H1 (cell line): Measurements from ENCODE around the gene APOC4. TPM values are rescaled to one million over a fixed set of nuclear protein-coding genes. Genes with fewer than 3 reads are reported as not detected.
A peak's percentile ranks its signal among the peaks of the same experiment; 100 is the strongest.
"Not testable (repeated sequence)": the region's sequence is repeated elsewhere in the genome, so short reads cannot be mapped to it uniquely, and the experiment has no call there.

Experiments used
- CTCF ChIA-PET: fragments of 300-600 bp; sonication (Branson Sonifier 250); formaldehyde crosslinking; loops from one replicate; lab custom pipeline; 2021; ENCODE audit not compliant: partially characterized antibody; lab: Charles Lee
- POLR2A ChIA-PET: fragments of 300-600 bp; sonication (Branson Sonifier 250); formaldehyde crosslinking; loops from one replicate; lab custom pipeline; 2021; ENCODE audit warnings: inconsistent platforms; ENCODE audit not compliant: partially characterized antibody; lab: Charles Lee
- DNase-seq, 2 experiments: peaks; one replicate each; pipeline versions ENCODE4 v3.0.0 to v3.0.0-alpha.2; 2010 to 2022; ENCODE audit warnings: low spot score in 2 of 2, low read depth in 1 of 2, mixed read lengths in 1 of 2
- FAIRE-seq: peaks from 2 replicates; lab custom pipeline; 2011; peaks lifted over from hg19 to GRCh38; lab: Jason Lieb, UNC
- H2AFZ ChIP-seq: 2 replicates; pipeline ENCODE4 v1.8.1; 2012; ENCODE audit warnings: low read length, inconsistent platforms
- H2AK5ac ChIP-seq: 2 replicates; pipeline ENCODE4 v1.6.1; 2013; ENCODE audit warnings: low read depth, low read length
- H2BK120ac ChIP-seq: replicated peaks from 2 replicates; pipeline ENCODE3; 2013; ENCODE audit warnings: low read depth, low read length, inconsistent platforms
- H2BK12ac ChIP-seq: 2 replicates; pipeline ENCODE4 v1.6.1; 2013; ENCODE audit warnings: low read depth, low read length
- H2BK15ac ChIP-seq: 2 replicates; pipeline ENCODE4 v1.6.1; 2013; ENCODE audit warnings: low read length
- H2BK20ac ChIP-seq: 2 replicates; pipeline ENCODE4 v1.6.1; 2013; ENCODE audit warnings: low read length
- H2BK5ac ChIP-seq: 2 replicates; pipeline ENCODE4 v1.6.1; 2013; ENCODE audit warnings: low read depth, low read length
- H3K14ac ChIP-seq: 2 replicates; pipeline ENCODE4 v1.6.1; 2013; ENCODE audit warnings: inconsistent platforms; ENCODE audit not compliant: insufficient read length
- H3K18ac ChIP-seq: 2 replicates; pipeline ENCODE4 v1.6.1; 2013; ENCODE audit warnings: low read length; ENCODE audit errors: extremely low read depth
- H3K23ac ChIP-seq: 2 replicates; pipeline ENCODE4 v1.6.1; 2013; ENCODE audit warnings: inconsistent platforms; ENCODE audit not compliant: insufficient read length
- H3K23me2 ChIP-seq: 2 replicates; pipeline ENCODE4 v1.6.1; 2013; ENCODE audit warnings: low read depth, low read length
- H3K27ac ChIP-seq: 2 replicates; pipeline ENCODE4 v1.6.1; 2011; ENCODE audit warnings: low read depth, low read length, inconsistent platforms
- H3K27me3 ChIP-seq, 4 experiments: replicated peaks in 1 of 4; 1 replicate in 1 of 4; 2 replicates in 3 of 4; pipeline versions ENCODE4 v1.6.1 to v1.8.1; 2011 to 2013; ENCODE audit warnings: low read length in 3 of 4, mild to moderate bottlenecking in 3 of 4, inconsistent platforms in 2 of 4, mixed read lengths in 2 of 4, moderate library complexity in 1 of 4; ENCODE audit not compliant: control insufficient read depth in 3 of 4, insufficient read depth in 3 of 4; ENCODE audit errors: extremely low read depth in 1 of 4
- H3K36me3 ChIP-seq, 4 experiments: 2 replicates each; pipeline versions ENCODE4 v1.6.1 to v1.8.1; 2011 to 2013; ENCODE audit warnings: mild to moderate bottlenecking in 4 of 4, low read length in 3 of 4, moderate library complexity in 2 of 4, control low read depth in 1 of 4, inconsistent platforms in 1 of 4; ENCODE audit not compliant: insufficient read depth in 4 of 4, control insufficient read depth in 2 of 4
- H3K4ac ChIP-seq: replicated peaks from 2 replicates; pipeline ENCODE3; 2013; ENCODE audit warnings: low read length, low read depth, mixed read lengths, inconsistent platforms; ENCODE audit not compliant: insufficient read length
- H3K4me1 ChIP-seq, 4 experiments: replicated peaks in 1 of 4; 1 replicate in 1 of 4; 2 replicates in 3 of 4; pipeline versions ENCODE4 v1.6.1 to v1.8.1; 2011 to 2013; ENCODE audit warnings: low read length in 3 of 4, inconsistent platforms in 2 of 4, mixed read lengths in 1 of 4; ENCODE audit not compliant: insufficient read depth in 4 of 4, control insufficient read depth in 3 of 4
- H3K4me2 ChIP-seq, 2 experiments: 2 replicates each; pipeline versions ENCODE4 v1.6.1 to v1.8.1; 2011 to 2013; ENCODE audit warnings: low read depth in 2 of 2, low read length in 2 of 2, control low read depth in 1 of 2, inconsistent platforms in 1 of 2, mild to moderate bottlenecking in 1 of 2; ENCODE audit not compliant: insufficient read depth in 1 of 2
- H3K4me3 ChIP-seq, 4 experiments: fragments of 200-600, 300-600 bp in 1 of 4; sonication (generic), shearing (Covaris generic), sonication (Bioruptor Twin) in 1 of 4; 2 replicates each; pipeline versions ENCODE4 v1.5.1 to v1.8.1; 2011 to 2016; ENCODE audit warnings: low read length in 4 of 4, low read depth in 3 of 4, control low read depth in 2 of 4, inconsistent platforms in 2 of 4, mild to moderate bottlenecking in 2 of 4, mixed read lengths in 1 of 4, moderate library complexity in 1 of 4; ENCODE audit not compliant: insufficient read depth in 2 of 4; ENCODE audit errors: extremely low read depth in 1 of 4
- H3K56ac ChIP-seq: replicated peaks from 2 replicates; pipeline ENCODE3; 2013; ENCODE audit warnings: low read depth, mild to moderate bottlenecking, mixed read lengths, low read length, inconsistent platforms; ENCODE audit not compliant: insufficient read length
- H3K79me1 ChIP-seq: 2 replicates; pipeline ENCODE4 v1.6.1; 2013; ENCODE audit warnings: low read depth, low read length, control low read depth
- H3K79me2 ChIP-seq, 2 experiments: 2 replicates each; pipeline versions ENCODE4 v1.6.1 to v1.8.1; 2012 to 2013; ENCODE audit warnings: low read length in 2 of 2, mild to moderate bottlenecking in 2 of 2, inconsistent platforms in 1 of 2; ENCODE audit not compliant: insufficient read depth in 2 of 2, control insufficient read depth in 1 of 2
- H3K9ac ChIP-seq, 4 experiments: replicated peaks in 1 of 4; 1 replicate in 1 of 4; 2 replicates in 3 of 4; pipeline versions ENCODE4 v1.6.1 to v1.8.1; 2011 to 2013; ENCODE audit warnings: low read depth in 3 of 4, low read length in 3 of 4, control low read depth in 2 of 4, mild to moderate bottlenecking in 2 of 4, moderate library complexity in 2 of 4, inconsistent platforms in 1 of 4; ENCODE audit errors: extremely low read depth in 1 of 4
- H3K9me3 ChIP-seq, 2 experiments: 2 replicates each; pipeline versions ENCODE4 v1.6.1 to v1.8.1; 2012 to 2013; ENCODE audit warnings: mild to moderate bottlenecking in 2 of 2, moderate library complexity in 2 of 2, control low read depth in 1 of 2, inconsistent platforms in 1 of 2, low read depth in 1 of 2, low read length in 1 of 2, mixed read lengths in 1 of 2; ENCODE audit not compliant: insufficient read depth in 2 of 2
- H4K20me1 ChIP-seq, 2 experiments: replicated peaks in 1 of 2; 2 replicates each; pipeline versions ENCODE3 to v1.8.1; 2011 to 2013; ENCODE audit warnings: inconsistent platforms in 2 of 2, low read length in 2 of 2, mild to moderate bottlenecking in 1 of 2; ENCODE audit not compliant: insufficient read depth in 2 of 2, control insufficient read depth in 1 of 2
- H4K5ac ChIP-seq: 2 replicates; pipeline ENCODE4 v1.6.1; 2013; ENCODE audit warnings: low read length, low read depth, mixed read lengths, inconsistent platforms; ENCODE audit not compliant: insufficient read length
- H4K8ac ChIP-seq: 2 replicates; pipeline ENCODE4 v1.8.0; 2013; ENCODE audit warnings: mild to moderate bottlenecking, moderate library complexity, low read length, inconsistent platforms; ENCODE audit not compliant: insufficient read depth; ENCODE audit errors: extremely low read depth
- H4K91ac ChIP-seq: replicated peaks from 2 replicates; pipeline ENCODE3; 2013; ENCODE audit warnings: low read length, mixed read lengths, inconsistent platforms; ENCODE audit not compliant: insufficient read length
- POLR2A ChIP-seq, 2 experiments: IDR thresholded peaks; 1 replicate in 1 of 2; 2 replicates in 1 of 2; pipeline ENCODE4 v1.6.1; 2011; ENCODE audit warnings: low read depth in 2 of 2, low read length in 2 of 2, mild to moderate bottlenecking in 2 of 2; ENCODE audit errors: control extremely low read depth in 1 of 2
- WGBS, 2 experiments: shearing (Covaris generic) in 1 of 2; methylation state at CpG; one replicate each; pipeline versions ENCODE4 v1.1.6 to v1.1.7; 2013 to 2015; ENCODE audit warnings: low lambda C conversion rate in 2 of 2, mixed read lengths in 2 of 2, inconsistent platforms in 1 of 2, low coverage in 1 of 2, missing lambda C conversion rate in 1 of 2; ENCODE audit not compliant: insufficient replicate concordance in 2 of 2, insufficient coverage in 1 of 2, insufficient read length in 1 of 2; ENCODE audit errors: extremely low coverage in 1 of 2, missing lambda C conversion rate in 1 of 2; 5-methylcytosine and 5-hydroxymethylcytosine counted together
- polyA plus RNA-seq, 7 experiments: library from polyadenylated mRNA; depleted of rRNA in 3 of 7; stranded (reverse) in 5 of 7; unstranded in 2 of 7; fragments of >200 nt in 5 of 7; fragments of 200-250 nt in 2 of 7; gene quantifications; 1 replicate in 5 of 7; 2 replicates in 1 of 7; 4 replicates in 1 of 7; pipeline versions ENCODE4 v1.2.1 to v1.2.3, GENCODE V29; 2011 to 2013; ENCODE audit warnings: missing spikeins in 2 of 7, mixed read lengths in 2 of 7
- total RNA-seq: library from RNA; stranded (reverse); fragmentation: NEBNext Ultra II Directional; extraction: Animal tissue kit (Norgen Biotek cat#: 25700); gene quantifications from 2 replicates; pipeline ENCODE4 v1.2.1, GENCODE V29; 2021

APOC4 gene
- total and polyA plus RNA-seq, 2 of the 8 experiments (the other 6 are each of a cell fraction or from before 2014, with no cell fraction given), result not detected

DNA sequence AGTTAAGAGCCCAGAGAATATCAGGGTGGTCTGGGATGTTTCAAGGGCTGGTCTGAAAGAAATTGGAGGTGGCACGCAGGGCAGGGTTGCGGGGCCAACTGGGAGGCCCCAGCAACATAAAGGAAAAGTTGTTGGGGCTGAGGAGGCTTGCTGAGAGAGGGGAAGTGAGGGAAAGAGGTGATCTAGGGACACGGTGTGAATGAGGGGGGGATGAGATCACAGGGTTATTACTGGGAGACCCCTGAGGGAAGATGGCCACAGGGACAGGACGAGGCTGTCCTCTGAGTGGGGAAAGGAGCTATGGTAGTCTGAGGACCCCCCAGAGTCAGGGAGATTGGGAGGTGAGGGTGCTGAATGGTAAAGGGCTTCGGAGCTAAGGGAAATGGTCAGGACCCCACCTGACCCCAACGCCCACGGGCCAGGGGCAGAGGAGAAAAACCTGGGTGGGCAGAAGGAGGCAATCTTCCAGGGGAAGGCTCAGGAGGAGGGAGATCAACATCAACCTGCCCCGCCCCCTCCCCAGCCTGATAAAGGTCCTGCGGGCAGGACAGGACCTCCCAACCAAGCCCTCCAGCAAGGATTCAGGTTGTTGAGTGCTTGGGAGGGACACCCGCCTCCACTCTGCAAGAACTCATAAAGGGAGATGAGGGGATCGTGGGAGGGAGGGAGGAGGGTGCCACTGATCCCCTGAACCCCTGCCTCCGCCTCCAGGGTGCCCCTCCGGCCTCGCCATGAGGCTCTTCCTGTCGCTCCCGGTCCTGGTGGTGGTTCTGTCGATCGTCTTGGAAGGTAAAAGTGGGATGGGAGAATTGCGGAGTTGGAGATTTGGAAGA lies 15.6 kb upstream of the APOC4 start:
- H4K91ac ChIP-seq, result peak overlapping the region; percentile 91
- peak overlapping the region; percentile 91 for H4K8ac ChIP-seq
- peak overlapping the region in 2 of 4 experiments; percentile 10 to 45; a peak in 3 of 8 replicates for H3K4me3 ChIP-seq
- H3K14ac ChIP-seq, H3K79me2 ChIP-seq, H3K27me3 ChIP-seq, H3K9ac ChIP-seq, H3K18ac ChIP-seq, H4K20me1 ChIP-seq, H3K23me2 ChIP-seq, H3K9me3 ChIP-seq, H3K23ac ChIP-seq, H2AFZ ChIP-seq, H2AK5ac ChIP-seq, H2BK20ac ChIP-seq, H3K27ac ChIP-seq, FAIRE-seq, H3K4me1 ChIP-seq, H2BK5ac ChIP-seq, DNase-seq, H3K36me3 ChIP-seq, H2BK120ac ChIP-seq, H3K56ac ChIP-seq, H4K5ac ChIP-seq, H3K79me1 ChIP-seq: not testable (repeated sequence)
- peak in 1 of 2 experiments; percentile 37; a peak in 1 of 3 replicates for TF ChIP-seq POLR2A (IDR thresholded peaks at IDR 0.05; ENCODE audit: control extremely low read depth in 1 of 2, low read depth in 2 of 2, low read length in 2 of 2)
- 0 out of 2 replicates have a peak overlapping the region, but pooled peaks have one; percentile 72 for H2BK15ac ChIP-seq
- H3K4me2 ChIP-seq, result peak overlapping the region; percentile 41 to 61; a peak in 3 of 4 replicates
- peak overlapping the region; percentile 90 for H3K4ac ChIP-seq
- 0 out of 2 replicates have a peak overlapping the region, but pooled peaks have one; percentile 60 for H2BK12ac ChIP-seq
- WGBS, 2 experiments, result 77% methylated on average over 11 of the region's 19 CpGs; no CpG with 5 or more reads in 1 of the 2 experiments
- ChIA-PET POLR2A (interaction anchor here (1.0 to 2.9 kb wide), 5 partner anchors 12 to 154 kb away, joined by 3 to 15 read pairs (median 9); partner anchors contain the start of genes APOC1 and APOE), CTCF (interaction anchor here (0.9 to 1.7 kb wide), 4 partner anchors 17 to 25 kb away, joined by 3 to 6 read pairs (median 4); no protein-coding TSS in a partner anchor)
